GM23338 (cell line): ENCODE results near the gene MCOLN2. TPM values are rescaled to one million over a fixed set of nuclear protein-coding genes. Genes with fewer than 3 reads are reported as not detected.

Experiments
- ATAC-seq: fragments of 200-7000 bp; cut with Tn5 transposase; 3 replicates; pipeline ENCODE4 v1.9.1; 2020
- DNase-seq: peaks from one replicate; pipeline ENCODE4 v3.0.0-alpha.2; 2015; ENCODE audit warnings: low spot score
- H2AFZ ChIP-seq: fragments of 200-600 bp; sonication (generic); 2 replicates; pipeline ENCODE4 v1.8.0; 2016; ENCODE audit warnings: antibody characterized with exemption, mild to moderate bottlenecking, moderate library complexity
- H3F3A ChIP-seq: fragments of 200-600 bp; sonication (generic); replicated peaks from 2 replicates; pipeline ENCODE4 v1.8.0; 2017; ENCODE audit warnings: antibody characterized with exemption, mixed run types, low read depth
- H3K27ac ChIP-seq: fragments of 200-600 bp; sonication (generic); 2 replicates; pipeline ENCODE4 v1.6.1; 2016; ENCODE audit warnings: low read depth
- H3K27me3 ChIP-seq: fragments of 200-600 bp; sonication (generic); 2 replicates; pipeline ENCODE4 v1.8.0; 2016; ENCODE audit warnings: mild to moderate bottlenecking, mixed run types, moderate library complexity; ENCODE audit not compliant: insufficient read depth
- H3K36me3 ChIP-seq: fragments of 200-600 bp; sonication (generic); 2 replicates; pipeline ENCODE4 v1.8.0; 2016; ENCODE audit warnings: mild to moderate bottlenecking; ENCODE audit not compliant: insufficient read depth
- H3K4me1 ChIP-seq: fragments of 200-600 bp; sonication (generic); 2 replicates; pipeline ENCODE4 v1.8.0; 2016; ENCODE audit warnings: mild to moderate bottlenecking, moderate library complexity; ENCODE audit not compliant: insufficient read depth
- H3K4me2 ChIP-seq: fragments of 200-600 bp; sonication (generic); 2 replicates; pipeline ENCODE4 v1.7.1; 2017; ENCODE audit warnings: mixed run types
- H3K4me3 ChIP-seq: fragments of 200-600 bp; sonication (generic); 2 replicates; pipeline ENCODE4 v1.6.1; 2016; ENCODE audit warnings: mixed run types
- H3K79me2 ChIP-seq: fragments of 200-600 bp; sonication (generic); replicated peaks from 2 replicates; pipeline ENCODE4 v1.8.0; 2017; ENCODE audit warnings: mild to moderate bottlenecking; ENCODE audit not compliant: insufficient read depth
- H3K9me2 ChIP-seq: fragments of 200-600 bp; sonication (generic); 2 replicates; pipeline ENCODE4 v1.8.0; 2017; ENCODE audit not compliant: insufficient read depth
- H4K20me1 ChIP-seq: fragments of 200-600 bp; sonication (generic); replicated peaks from 2 replicates; pipeline ENCODE4 v1.8.0; 2017; ENCODE audit warnings: mild to moderate bottlenecking; ENCODE audit not compliant: insufficient read depth
- H3K27ac Mint-ChIP-seq: 2 replicates; pipeline ENCODE4 v1.8.0; 2020; ENCODE audit warnings: inconsistent platforms, mild to moderate bottlenecking, moderate library complexity, mixed read lengths
- H3K27me3 Mint-ChIP-seq: 3 replicates; pipeline ENCODE4 v1.8.0; 2022; ENCODE audit warnings: low read depth, mild to moderate bottlenecking, moderate library complexity, mixed read lengths, inconsistent platforms; ENCODE audit not compliant: insufficient read depth, poor library complexity
- H3K36me3 Mint-ChIP-seq: 3 replicates; pipeline ENCODE4 v1.8.0; 2021; ENCODE audit warnings: low read depth, mild to moderate bottlenecking, inconsistent platforms, moderate library complexity, mixed read lengths
- H3K4me1 Mint-ChIP-seq: 3 replicates; pipeline ENCODE4 v1.8.0; 2020; ENCODE audit warnings: mild to moderate bottlenecking, inconsistent platforms, mixed read lengths
- H3K4me3 Mint-ChIP-seq: 3 replicates; pipeline ENCODE4 v1.8.0; 2021; ENCODE audit warnings: moderate library complexity, mild to moderate bottlenecking, inconsistent platforms, mixed read lengths
- H3K9me3 Mint-ChIP-seq: 3 replicates; pipeline ENCODE4 v1.8.0; 2020; ENCODE audit warnings: moderate library complexity, mild to moderate bottlenecking, inconsistent platforms, mixed read lengths
- CREB1 ChIP-seq: fragments of 250-450 bp; sonication (Bioruptor Pico); IDR thresholded peaks from 2 replicates; pipeline ENCODE4 v1.5.0; 2020; ENCODE audit warnings: low read depth, mild to moderate bottlenecking, moderate library complexity
- ETS1 ChIP-seq: IDR thresholded peaks from 2 replicates; pipeline ENCODE4 v1.6.1; 2016; ENCODE audit warnings: antibody characterized with exemption
- EZH2 ChIP-seq: fragments of 200-600 bp; sonication (generic); IDR thresholded peaks from one replicate; pipeline ENCODE4 v1.8.0; 2017; ENCODE audit warnings: antibody characterized with exemption, mild to moderate bottlenecking, low read depth; ENCODE audit not compliant: unreplicated experiment
- EZH2phosphoT487 ChIP-seq: fragments of 200-600 bp; sonication (generic); IDR thresholded peaks from one replicate; pipeline ENCODE4 v1.8.1; 2018; ENCODE audit warnings: antibody characterized with exemption; ENCODE audit not compliant: unreplicated experiment
- JUNB ChIP-seq: IDR thresholded peaks from one replicate; pipeline ENCODE4 v1.6.1; 2016; ENCODE audit warnings: antibody characterized with exemption; ENCODE audit not compliant: unreplicated experiment
- NANOG ChIP-seq: IDR thresholded peaks from 2 replicates; pipeline ENCODE4 v1.6.1; 2016; ENCODE audit warnings: antibody characterized with exemption, borderline replicate concordance
- POLR2AphosphoS5 ChIP-seq: IDR thresholded peaks from 2 replicates; pipeline ENCODE4 v1.6.1; 2016; ENCODE audit warnings: antibody characterized with exemption, low read depth
- REST ChIP-seq: IDR thresholded peaks from one replicate; pipeline ENCODE4 v1.6.1; 2018; ENCODE audit warnings: antibody characterized with exemption; ENCODE audit not compliant: unreplicated experiment
- STAT1 ChIP-seq: IDR thresholded peaks from one replicate; pipeline ENCODE4 v1.6.1; 2016; ENCODE audit warnings: antibody characterized with exemption; ENCODE audit not compliant: unreplicated experiment
- ZNF114 ChIP-seq: fragments of 250-450 bp; sonication (Bioruptor Pico); IDR thresholded peaks from 2 replicates; pipeline ENCODE4 v1.5.0; 2020; ENCODE audit warnings: mild to moderate bottlenecking, moderate library complexity
- ZNF331 ChIP-seq: fragments of 250-450 bp; sonication (Bioruptor Pico); IDR thresholded peaks from 2 replicates; pipeline ENCODE4 v1.5.0; 2020; ENCODE audit warnings: low read depth, mild to moderate bottlenecking, moderate library complexity
- ZNF462 ChIP-seq: fragments of 250-450 bp; sonication (Bioruptor Pico); IDR thresholded peaks from 2 replicates; pipeline ENCODE4 v1.5.0; 2020; ENCODE audit warnings: mild to moderate bottlenecking, moderate library complexity
- polyA plus RNA-seq: library from polyadenylated mRNA; unstranded; fragments of >200 nt; fragmentation: Nextera tagmentation; extraction: Ambion mirVana; gene quantifications from 2 replicates; pipeline ENCODE4 v1.2.1, GENCODE V29; 2016
- total RNA-seq: library from RNA; depleted of rRNA; stranded (reverse); fragments of >200 nt; shearing (Covaris generic); gene quantifications from 2 replicates; pipeline ENCODE4 v1.2.3, GENCODE V29; 2014
- TF ChIP-seq, protein P1 (sequence below), 2 experiments: fragments of 200-600 bp in 1 of 2; sonication (generic) in 1 of 2; conservative IDR thresholded peaks; 2 replicates each; pipeline versions ENCODE4 v1.5.1 to v1.6.1; 2016 to 2017; ENCODE audit warnings: antibody characterized with exemption in 2 of 2, low read depth in 2 of 2, mild to moderate bottlenecking in 2 of 2, moderate library complexity in 1 of 2

MCOLN2 gene
- total and polyA plus RNA-seq, 2 experiments from 2014 or later = 2.7 to 10.0 TPM

DNA sequence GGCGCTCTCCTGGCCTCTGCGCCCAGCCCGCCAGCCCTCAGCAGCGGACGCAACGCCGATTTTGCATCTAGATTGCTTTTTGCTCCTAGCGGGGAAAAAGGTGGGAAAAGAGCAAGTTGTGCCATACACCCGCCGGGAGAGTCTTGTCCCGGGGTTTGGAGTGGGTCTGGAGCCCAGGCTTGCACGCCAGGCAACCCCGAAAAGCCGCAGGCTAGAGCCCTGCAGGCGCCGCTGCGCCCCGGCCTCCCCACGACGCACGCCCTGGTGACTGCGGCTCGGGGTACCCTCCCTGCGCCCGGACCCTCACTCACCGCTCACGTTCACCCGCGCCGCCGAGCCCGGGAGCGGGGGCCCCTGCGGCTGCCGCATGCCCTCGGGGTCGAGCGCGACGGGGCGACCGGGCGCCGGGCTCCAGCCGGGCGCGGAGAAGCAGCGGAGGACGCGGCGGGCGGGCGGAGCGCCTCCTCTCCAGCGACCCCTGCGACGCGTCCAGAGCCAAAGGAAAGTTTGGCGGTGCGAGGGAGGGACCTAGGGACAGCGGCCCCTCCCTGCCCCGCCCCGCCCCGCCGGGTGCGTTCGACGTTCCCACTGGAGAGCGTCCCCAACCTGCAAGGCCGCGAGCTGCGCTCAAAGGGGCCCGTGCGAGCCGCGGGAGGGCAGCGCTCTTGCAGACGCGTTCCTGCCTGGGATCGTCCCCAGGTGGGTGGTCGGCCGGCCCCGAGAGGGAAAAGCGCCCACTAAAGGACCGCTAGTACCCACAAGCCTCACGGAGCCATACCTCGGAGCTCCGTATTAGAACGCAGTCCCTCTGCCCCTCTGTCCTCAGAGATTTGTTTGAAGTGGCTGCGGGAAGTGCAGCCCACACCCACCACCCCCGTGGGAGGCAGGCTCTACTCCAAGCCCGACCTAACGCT lies 104.0 kb downstream of the MCOLN2 start, which contains the start of gene LPAR3:
Gene LPAR3, minus strand, starts transcription at position 502 of the 914 bp plus-strand sequence. CDS start 27,086 bp downstream, outside the sequence.
- peaks cover 23% of the 10 kb centered on the region for H3K4me1 ChIP-seq
- DNase-seq (peak; percentile 91), ATAC-seq (peak; percentile 84)
- H2AFZ ChIP-seq = peak within 1 kb of the TSS; percentile 100
- peaks cover 9% of the 10 kb centered on the region for H3K27me3 Mint-ChIP-seq
- H3K4me1 Mint-ChIP-seq = peaks cover 48% of the 10 kb centered on the region
- no peaks in the 10 kb centered on the region for H4K20me1 ChIP-seq
- H3K4me2 ChIP-seq = peak within 1 kb of the TSS; percentile 87
- H3K4me3 ChIP-seq = peak within 1 kb of the TSS; percentile 90
- H3K79me2 ChIP-seq = peaks cover 13% of the 10 kb centered on the region
- H3K9me2 ChIP-seq = no peaks in the 10 kb centered on the region
- no peaks in the 10 kb centered on the region for H3K9me3 Mint-ChIP-seq
- H3F3A ChIP-seq = peaks cover 5% of the 10 kb centered on the region; the same call in 1 of the 2 replicates
- peaks cover 20% of the 10 kb centered on the region for H3K27me3 ChIP-seq
- TF ChIP-seq ZNF331 (CRISPR knock-in tag) (no peak), POLR2AphosphoS5 (0 out of 2 replicates have a peak, but pooled peaks have one; percentile 40), CREB1 (CRISPR knock-in tag) (peak; percentile 15; the same call in 1 of the 2 replicates), ZNF462 (CRISPR knock-in tag) (no peak), ZNF114 (CRISPR knock-in tag) (no peak), NANOG (no peak), STAT1 (no peak), ETS1 (no peak), EZH2phosphoT487 (no peak), REST (no peak), JUNB (no peak), EZH2 (no peak)
- TF ChIP-seq, protein P1, sequence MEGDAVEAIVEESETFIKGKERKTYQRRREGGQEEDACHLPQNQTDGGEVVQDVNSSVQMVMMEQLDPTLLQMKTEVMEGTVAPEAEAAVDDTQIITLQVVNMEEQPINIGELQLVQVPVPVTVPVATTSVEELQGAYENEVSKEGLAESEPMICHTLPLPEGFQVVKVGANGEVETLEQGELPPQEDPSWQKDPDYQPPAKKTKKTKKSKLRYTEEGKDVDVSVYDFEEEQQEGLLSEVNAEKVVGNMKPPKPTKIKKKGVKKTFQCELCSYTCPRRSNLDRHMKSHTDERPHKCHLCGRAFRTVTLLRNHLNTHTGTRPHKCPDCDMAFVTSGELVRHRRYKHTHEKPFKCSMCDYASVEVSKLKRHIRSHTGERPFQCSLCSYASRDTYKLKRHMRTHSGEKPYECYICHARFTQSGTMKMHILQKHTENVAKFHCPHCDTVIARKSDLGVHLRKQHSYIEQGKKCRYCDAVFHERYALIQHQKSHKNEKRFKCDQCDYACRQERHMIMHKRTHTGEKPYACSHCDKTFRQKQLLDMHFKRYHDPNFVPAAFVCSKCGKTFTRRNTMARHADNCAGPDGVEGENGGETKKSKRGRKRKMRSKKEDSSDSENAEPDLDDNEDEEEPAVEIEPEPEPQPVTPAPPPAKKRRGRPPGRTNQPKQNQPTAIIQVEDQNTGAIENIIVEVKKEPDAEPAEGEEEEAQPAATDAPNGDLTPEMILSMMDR (conservative IDR thresholded peaks at IDR 0.05; ENCODE audit: low read depth in 2 of 2) = peak in 1 of 2 experiments; percentile 10; a peak in 2 of 4 replicates
- no peak within 1 kb of the TSS for H3K27ac Mint-ChIP-seq
- H3K27ac ChIP-seq = no peak within 1 kb of the TSS
- H3K36me3 Mint-ChIP-seq = peaks cover 11% of the 10 kb centered on the region; the same call in 2 of the 3 replicates
- H3K36me3 ChIP-seq = peaks cover 3% of the 10 kb centered on the region; the same call in 1 of the 2 replicates
- peak within 1 kb of the TSS; percentile 81 for H3K4me3 Mint-ChIP-seq
